Glomerular endothelial cell (primary cell): ENCODE results near the gene TBC1D22A. TPM values are rescaled to one million over a fixed set of nuclear protein-coding genes. Genes with fewer than 3 reads are reported as not detected.

Experiments
- DNase-seq: peaks from one replicate; pipeline ENCODE4 v3.0.0-alpha.2; 2011; ENCODE audit warnings: low read depth, low spot score; ENCODE audit errors: extremely low read depth
- total RNA-seq: library from RNA; depleted of rRNA; stranded (reverse); fragments of >200 nt; gene quantifications from 2 replicates; pipeline ENCODE4 v1.2.3, GENCODE V29; 2015

TBC1D22A gene
- total RNA-seq, 1 donor from 2014 or later, result 38.7 TPM

DNA sequence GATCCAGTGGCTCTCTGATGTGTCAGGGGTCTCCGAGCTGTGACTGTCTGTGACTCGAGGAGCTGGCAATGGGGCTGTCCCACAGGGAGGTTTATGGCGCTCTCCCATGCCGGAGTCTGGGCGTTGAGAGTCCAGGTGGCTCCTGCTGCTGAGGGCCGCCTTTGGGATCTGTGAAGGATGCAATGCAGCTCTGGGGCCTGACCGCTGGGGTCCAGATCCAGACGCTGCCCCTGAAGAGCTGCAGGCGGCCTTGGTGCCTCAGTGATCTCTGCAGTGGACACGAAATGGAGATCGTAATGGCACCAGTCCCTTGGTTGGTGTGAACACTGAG is 155.3 kb downstream of the TBC1D22A start:
- no peak for DNase-seq

DNA sequence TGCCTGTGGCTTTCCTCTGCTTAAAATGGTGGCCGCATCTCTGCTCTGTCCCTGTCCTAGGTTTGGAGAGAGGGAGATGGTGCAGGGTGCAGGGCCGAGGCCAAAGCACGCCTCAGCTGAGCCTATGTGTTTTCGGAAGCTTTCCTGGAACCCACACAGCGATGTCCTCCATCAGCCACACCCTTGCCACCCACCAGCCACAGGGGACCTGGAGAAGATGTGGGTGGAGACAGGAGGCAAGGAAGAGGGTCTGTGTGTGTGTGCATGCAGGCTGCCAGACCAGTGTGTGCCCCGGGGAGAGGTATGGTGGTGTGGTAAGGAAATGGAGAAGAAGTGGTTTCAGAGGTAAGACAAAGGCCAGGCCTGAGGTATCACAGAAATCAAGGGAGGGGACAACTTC is 155.7 kb downstream of the TBC1D22A start:
- DNase-seq, result no peak

- DNase-seq, result no peak
These were observed 159.6 kb downstream of the TBC1D22A start for GRCh38 chr22:46922037-46922436.

DNA sequence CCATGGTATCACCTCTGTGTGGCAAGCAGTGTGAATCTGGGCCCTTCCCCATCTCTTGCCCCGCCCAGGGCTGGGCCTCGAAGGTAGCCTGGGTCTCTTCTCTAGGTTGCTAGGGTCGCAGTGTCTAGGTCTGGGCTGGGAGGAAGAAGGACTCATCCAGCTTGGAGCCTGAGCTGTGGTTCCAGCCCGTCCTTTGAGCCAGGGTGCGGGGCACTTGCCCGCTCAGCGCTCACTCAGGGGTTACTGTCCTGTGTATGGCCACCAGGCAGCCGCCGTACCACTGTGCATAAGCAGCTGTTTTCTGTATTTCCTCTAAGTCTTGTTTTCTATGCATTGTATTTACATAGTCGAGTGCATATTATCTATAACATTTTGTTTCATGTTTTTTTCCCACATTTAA is 160.9 kb downstream of the TBC1D22A start:
- no peak for DNase-seq

GRCh38 chr22:46925818-46926217 is 163.4 kb downstream of the TBC1D22A start:
- DNase-seq, result no peak

GRCh38 chr22:46929046-46929709 is 166.7 kb downstream of the TBC1D22A start:
- no peak for DNase-seq

DNA sequence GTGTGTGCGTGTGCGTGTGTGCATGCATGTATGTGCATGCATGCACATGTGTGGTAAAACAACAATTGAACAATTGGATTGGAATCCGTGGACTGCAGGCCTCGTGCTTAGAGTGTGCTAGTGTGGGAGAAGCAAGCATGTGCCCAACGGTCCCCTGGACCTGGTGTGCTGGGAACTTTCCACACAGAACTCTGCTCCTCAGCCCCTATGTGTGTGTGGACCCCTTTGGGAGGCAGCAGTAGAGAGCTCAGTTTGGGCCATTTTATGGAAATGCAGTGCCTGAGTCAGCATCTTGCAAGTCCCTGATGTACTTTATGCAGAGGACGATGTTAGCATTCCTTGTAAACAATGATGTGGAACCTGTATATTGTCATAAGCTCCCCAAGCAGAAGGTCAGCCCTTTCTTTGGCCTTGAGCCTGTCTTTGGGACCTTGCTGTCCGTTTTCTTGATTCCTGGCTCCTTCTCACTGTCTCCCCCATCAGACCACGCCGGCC is 167.3 kb downstream of the TBC1D22A start:
- DNase-seq, result no peak

- DNase-seq, result no peak
These were observed 169.0 kb downstream of the TBC1D22A start for GRCh38 chr22:46931414-46931813.

- DNase-seq, result no peak
These were observed 169.4 kb downstream of the TBC1D22A start for GRCh38 chr22:46931881-46932280.

GRCh38 chr22:46933040-46933930 is 170.8 kb downstream of the TBC1D22A start:
- no peak for DNase-seq

- DNase-seq, result no peak
These were observed 171.8 kb downstream of the TBC1D22A start for GRCh38 chr22:46934172-46934745.

DNA sequence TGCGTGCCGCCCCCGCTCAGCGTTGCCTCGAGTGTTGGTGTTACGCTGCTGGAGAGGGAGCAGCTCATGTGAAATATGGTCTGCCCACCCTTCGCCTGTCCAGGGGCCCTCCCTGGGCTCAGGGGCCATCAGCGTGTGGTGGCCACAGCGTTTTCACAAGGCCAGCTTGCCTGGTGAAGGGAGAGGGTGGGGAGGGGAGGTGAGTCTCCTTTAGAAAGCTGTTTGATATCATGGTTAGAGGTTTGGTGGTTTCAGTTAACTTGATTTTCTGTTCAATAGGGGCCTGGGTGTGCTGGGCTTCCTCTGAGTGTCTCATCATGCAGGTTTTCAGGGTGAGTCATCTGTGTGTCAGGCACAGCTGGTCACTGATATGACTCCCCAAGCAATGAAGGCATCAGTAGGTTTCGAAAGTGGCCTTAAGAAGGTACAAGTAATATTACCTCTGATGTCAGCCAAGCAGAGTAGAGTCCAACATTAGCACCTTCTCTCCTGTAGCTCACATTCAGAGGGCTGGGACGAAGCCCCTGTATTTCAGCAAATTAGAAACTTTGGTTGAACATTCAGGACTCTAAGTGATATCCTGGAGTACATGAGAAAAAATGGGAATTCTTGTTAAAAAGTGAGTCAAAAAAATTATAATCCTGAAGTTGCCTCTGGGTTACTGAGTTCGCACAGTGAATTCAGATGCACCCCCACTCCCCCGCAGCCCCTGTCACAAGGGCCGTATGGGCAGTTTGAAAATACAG is 172.5 kb downstream of the TBC1D22A start:
- DNase-seq, result peak; percentile 70

- no peak for DNase-seq
These were observed 173.3 kb downstream of the TBC1D22A start for GRCh38 chr22:46935506-46936377.

DNA sequence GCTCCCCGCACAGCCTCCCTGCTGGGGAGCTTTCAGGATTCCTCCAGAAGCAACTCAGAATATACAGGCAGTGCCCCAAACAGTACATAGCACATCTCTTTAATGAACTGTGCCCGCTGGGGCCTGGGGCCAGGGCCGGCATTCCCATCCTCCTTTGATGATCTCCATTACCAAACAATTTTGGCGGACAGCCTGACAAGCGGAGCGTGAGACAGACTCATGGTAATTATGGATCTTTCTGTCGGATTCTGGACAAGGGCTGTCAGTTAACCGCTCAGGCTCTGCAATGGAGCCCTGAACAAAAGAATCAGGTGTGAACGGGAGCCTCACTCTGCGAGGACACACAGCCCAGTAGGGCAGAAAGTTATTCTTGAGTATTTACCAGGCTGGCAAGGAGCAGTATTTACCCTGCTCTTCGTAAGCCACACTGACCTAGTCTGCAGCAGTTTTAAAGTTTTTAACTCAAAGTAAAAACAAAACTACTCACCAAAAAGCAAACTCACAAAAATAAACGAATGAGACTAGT is 174.0 kb downstream of the TBC1D22A start:
- DNase-seq, result no peak

DNA sequence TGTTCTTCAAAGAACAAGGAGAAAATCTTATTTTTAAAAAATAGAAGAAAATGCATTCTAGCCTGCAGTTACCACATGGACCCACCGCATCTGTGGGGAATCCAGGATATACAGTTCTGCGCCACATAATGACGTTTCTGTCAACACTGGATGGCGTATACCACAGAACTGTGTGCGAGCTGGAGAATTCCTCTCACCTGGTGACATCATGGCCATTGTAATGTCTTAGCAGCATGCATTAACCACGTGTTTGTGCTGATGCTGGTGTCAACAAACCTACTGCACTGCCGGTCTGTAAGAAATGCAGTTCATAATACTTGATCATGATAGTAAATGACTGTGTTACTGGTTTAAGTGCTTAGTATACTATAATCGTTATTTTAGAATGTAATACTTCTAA is 174.7 kb downstream of the TBC1D22A start:
- DNase-seq, result no peak

DNA sequence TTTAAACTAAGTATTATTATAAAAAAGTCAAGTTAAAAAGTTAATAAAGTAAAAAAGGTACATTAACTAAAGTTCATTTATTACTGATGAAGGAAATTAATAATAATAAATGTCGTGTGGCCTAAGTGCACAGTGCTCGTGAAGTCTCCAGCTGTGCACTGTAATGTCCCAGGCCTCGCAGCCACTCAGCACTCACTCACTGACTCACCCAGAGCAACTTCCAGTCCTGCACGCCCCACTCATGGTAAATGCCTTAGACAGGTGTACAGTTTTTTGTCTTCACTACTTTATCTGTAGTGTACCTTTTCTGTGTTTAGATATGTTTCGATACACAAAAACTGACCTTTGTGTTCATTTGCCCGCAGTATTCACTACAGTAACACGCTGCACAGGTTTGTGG is 175.5 kb downstream of the TBC1D22A start:
- no peak for DNase-seq

GRCh38 chr22:46941968-46942798 is 179.7 kb downstream of the TBC1D22A start:
- DNase-seq, result peak; percentile 20

DNA sequence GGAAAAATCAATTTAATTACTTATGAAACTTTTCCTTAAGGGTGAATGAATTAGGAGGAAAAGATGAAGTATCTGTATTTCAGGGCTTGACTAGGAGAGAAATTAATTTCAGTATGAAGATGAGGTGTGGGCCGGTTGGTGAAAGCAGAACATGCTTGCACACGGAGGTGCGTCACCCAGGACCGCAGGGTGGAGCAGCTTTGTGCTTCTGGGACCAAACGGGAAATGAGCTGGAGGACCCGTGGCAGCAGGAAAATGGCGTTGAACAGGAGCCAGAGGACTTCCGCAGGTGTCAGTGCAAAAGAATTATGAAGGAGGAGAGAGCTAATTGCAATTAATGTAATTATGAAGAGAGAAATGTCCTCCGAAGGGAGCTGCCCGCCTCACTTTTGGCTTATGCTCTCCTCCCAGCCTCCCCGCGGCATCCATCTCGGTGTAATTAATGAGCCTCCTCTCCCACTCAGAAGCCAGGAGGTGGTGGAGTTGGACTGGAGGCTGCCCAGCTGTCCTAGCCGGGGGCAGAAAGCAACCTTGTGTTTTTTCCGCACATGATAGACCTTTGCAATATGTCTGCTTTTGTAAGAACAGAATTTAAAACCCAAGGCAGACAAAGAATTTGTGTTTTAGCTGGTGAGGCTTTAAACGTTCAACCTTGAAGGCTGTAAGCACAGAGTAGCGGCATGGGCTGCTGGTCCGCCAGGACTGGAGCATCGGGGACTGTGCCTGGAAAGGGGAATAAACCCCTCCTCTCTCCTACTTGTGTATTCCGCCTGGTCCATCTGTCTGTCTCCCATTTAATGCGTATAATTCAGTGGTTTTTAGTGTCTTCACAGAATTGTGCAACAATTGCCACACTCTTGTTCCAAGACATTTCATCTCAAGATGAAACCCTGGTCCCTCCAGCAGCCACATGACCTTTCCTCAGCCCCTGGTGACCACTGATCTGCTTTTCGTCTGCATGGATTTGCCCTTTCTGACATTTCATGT is 180.6 kb downstream of the TBC1D22A start:
- peak; percentile 34 for DNase-seq
